GM12864 (cell line): Measurements from ENCODE around the gene UQCRHL.

Experiments
- DNase-seq: peaks from one replicate; pipeline ENCODE4 v3.0.0-alpha.2; 2011; ENCODE audit warnings: low read depth
- H3K4me3 ChIP-seq: 2 replicates; pipeline ENCODE4 v1.5.1; 2011; ENCODE audit warnings: mild to moderate bottlenecking, low read depth, low read length, control low read depth
- TF ChIP-seq, protein P1 (sequence below): IDR thresholded peaks from 2 replicates; pipeline ENCODE4 v1.5.1; 2011; ENCODE audit warnings: low read depth, mild to moderate bottlenecking, moderate library complexity, low read length, control low read depth, inconsistent platforms; ENCODE audit errors: missing control alignments

UQCRHL gene

DNA sequence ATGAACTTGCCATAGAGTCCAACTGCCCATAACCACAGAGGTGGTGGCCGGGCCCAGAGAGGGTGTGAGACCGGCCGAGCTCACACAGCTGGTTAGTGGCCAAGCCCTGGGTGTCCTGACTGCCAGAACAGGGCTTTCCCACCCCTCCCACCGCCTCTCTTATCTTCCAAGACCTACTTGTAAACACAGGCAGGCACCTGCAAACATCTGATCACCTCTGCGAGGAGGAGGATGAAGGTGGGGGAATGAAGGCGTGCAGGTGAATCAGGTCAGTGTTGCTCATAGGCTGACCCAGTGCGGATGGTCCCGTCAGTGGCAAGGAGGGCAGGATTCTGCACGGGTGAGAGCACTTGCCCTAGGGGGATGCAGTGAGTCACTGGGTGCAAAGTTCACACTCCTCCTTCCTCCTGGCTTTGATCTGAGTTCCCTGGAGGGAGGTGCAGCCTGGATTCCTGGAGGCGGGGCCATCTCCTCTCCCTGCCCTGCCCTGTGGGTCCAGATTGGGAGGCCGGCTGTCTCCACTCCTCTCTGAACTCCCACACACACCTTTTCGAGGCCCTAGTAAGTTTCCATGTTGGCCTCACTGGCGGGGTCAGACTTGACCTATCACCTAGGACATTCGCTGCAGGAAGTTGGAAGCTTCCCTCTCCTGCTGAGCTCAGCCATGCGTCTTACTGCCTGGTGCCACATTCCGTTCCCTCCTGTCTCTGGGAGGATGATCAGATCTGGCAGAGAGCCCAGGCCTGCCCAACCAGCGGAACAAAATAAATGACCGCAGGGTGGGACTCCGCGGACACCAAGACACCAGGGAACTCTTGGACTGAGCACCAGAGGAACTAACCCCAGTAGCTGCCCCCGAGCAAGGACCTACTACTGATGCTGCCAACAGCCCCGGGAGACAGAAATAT is 7.3 kb downstream of the UQCRHL start:
- no peak for DNase-seq
- TF ChIP-seq, protein P1, sequence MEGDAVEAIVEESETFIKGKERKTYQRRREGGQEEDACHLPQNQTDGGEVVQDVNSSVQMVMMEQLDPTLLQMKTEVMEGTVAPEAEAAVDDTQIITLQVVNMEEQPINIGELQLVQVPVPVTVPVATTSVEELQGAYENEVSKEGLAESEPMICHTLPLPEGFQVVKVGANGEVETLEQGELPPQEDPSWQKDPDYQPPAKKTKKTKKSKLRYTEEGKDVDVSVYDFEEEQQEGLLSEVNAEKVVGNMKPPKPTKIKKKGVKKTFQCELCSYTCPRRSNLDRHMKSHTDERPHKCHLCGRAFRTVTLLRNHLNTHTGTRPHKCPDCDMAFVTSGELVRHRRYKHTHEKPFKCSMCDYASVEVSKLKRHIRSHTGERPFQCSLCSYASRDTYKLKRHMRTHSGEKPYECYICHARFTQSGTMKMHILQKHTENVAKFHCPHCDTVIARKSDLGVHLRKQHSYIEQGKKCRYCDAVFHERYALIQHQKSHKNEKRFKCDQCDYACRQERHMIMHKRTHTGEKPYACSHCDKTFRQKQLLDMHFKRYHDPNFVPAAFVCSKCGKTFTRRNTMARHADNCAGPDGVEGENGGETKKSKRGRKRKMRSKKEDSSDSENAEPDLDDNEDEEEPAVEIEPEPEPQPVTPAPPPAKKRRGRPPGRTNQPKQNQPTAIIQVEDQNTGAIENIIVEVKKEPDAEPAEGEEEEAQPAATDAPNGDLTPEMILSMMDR: no peak
- no peak overlapping the region for H3K4me3 ChIP-seq

DNA sequence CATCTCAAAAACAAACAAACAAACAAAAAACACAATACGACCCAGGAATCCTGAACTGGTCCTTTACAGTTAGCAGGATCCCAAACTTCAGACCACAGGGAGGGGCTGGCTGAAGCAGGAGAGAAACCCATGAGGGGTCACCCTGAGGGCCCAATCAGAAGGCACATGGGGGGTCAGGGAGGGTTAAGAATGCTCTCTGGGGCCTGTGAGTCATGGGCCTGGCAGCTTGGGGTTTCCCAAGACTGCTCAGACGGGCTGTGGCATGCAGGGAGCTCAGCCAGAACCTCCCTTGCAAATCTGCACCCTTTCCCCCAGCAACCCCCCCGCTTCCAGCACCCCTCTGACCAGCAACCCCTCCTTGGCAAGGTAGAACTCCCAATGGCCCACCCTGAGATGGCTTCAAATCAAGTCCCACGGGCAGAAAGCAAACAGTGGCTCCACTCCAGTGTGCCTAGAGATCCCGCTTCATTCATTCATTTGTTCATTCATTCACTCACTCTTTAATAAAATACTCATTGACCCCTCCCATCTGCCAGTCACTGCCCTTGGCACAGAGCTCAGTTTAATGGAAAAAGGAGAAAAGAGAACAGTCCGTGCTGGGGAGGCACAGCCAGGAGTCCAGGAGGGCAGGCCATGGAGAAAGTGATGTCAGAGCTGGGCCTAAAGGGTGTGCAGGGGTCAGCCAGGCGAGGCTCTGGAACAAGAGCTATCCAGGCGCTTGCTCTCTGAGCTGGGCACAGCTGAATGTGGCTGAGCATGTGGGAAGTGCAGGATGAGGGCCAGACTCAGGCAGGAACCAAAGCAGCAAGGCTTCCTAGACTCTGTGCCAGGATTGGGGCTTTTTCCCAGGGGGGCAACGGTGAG is 8.2 kb downstream of the UQCRHL start:
- TF ChIP-seq, protein P1: no peak
- no peak overlapping the region for H3K4me3 ChIP-seq
- DNase-seq: no peak

DNA sequence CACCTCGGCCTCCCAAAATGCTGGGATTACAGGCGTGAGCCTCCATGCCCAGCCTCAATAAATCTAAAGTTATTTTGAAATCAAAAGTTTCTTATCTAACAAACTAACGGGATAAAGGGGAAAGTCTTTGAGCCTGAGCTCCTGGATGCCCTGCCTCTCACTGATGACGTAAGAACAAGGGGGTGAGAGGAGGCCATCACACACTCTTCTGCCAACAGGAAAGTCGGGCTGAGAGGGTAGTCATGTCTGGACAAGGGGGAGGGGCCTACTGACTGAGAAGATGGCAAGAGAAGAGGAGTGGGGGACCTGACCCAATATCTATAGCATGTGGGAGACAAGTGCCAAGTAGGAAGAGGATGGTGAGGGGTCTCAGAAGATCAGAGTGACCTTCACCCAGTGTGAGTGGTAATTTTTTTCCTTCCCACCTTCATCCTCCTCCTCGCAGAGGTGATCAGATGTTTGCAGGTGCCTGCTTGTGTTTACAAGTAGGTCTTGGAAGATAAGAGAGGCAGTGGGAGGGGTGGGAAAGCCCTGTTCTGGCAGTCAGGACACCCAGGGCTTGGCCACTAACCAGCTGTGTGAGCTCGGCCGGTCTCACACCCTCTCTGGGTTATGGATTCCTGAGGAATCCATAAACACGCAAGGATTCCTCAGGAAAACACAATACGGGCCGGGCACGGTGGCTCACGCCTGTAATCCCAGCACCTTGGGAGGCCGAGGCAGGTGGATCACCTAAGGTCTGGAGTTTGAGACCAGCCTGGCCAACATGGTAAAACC is 9.6 kb downstream of the UQCRHL start:
- H3K4me3 ChIP-seq: no peak overlapping the region
- TF ChIP-seq, protein P1: no peak
- no peak for DNase-seq

DNA sequence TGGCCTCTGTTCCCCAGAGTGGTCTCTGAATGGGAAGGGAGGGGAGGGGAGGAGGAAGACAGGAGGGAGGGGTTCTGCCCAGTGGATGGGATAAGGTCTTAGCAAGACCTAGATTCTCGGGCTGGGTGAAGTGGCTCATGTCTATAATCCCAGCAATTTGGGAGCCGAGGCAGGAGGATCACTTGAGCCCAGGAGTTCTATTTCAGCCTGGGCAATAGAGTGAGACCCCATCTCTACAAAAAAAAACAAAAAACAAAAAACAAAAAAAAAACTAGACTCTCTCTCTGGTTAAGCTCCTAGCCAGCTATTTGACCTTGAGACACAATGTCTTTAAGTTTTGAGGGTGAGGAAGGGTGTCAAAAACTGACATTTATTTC is 11.4 kb downstream of the UQCRHL start:
- TF ChIP-seq, protein P1: no peak
- H3K4me3 ChIP-seq: no peak overlapping the region

DNA sequence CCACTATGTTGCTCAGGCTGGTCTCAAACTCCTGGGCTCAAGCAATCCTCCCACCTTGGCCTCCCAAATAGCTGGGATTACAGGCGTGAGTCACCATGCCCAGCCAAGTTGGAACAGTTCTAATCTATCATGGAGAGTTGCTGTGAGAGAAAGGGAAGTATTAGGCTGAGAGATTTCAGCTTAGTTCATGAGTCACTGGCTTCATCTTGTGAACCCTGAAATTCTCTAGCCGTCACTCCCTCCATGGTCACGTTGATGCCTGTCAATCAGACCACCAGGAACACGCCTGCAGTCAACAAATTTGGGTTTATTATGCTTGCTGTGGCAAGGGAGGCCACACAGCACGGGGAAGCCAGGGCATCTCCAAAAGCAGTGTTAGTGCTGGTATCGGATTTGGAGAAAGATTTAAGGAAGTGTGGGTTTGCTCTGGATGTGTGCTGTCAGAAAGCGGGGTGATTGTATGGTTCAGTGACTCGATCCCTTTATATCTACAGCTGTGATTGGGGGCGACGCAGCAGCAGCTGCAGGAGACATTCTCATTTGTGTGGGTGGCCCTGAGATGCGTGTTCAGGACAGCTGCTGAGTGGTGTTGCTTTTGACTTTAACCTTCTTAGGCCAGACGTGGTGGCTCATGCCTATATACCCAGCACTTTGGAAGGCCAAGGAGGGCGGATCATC is 18.7 kb downstream of the UQCRHL start:
- TF ChIP-seq, protein P1: no peak
- DNase-seq: no peak
- no peak overlapping the region for H3K4me3 ChIP-seq

More for the DNA sequence above, 11.4 kb downstream of the UQCRHL start:
- no peak for DNase-seq

DNA sequence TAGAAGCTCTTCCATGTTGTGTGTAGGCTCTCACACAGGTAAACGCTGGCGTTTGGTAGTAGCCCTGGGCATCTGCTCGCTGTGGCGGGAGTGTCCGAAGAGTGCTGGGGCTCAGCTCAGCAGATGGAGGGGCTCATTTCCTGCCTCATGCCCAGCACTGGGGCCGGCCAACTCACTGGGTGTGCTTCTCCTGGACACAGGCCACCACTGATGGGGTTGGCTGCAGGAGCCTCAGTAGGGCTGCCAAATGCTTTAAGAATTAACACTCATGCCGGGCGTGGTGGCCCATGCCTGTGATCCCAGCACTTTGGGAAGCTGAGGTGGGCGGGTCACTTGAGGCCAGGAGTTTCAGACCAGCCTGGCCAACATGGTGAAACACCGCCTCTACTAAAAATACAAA is 20.9 kb downstream of the UQCRHL start:
- no peak for DNase-seq
- no peak overlapping the region for H3K4me3 ChIP-seq
- TF ChIP-seq, protein P1: no peak
